ENCODE measurements around the gene SAA4. TPM values are rescaled to one million over a fixed set of nuclear protein-coding genes. Genes with fewer than 3 reads are reported as not detected.
"Not testable (repeated sequence)": the region's sequence is repeated elsewhere in the genome, so short reads cannot be mapped to it uniquely, and the experiment has no call there.

Gene SAA4
- total RNA-seq, 1 experiment from 2014 or later, result 7.2 TPM

DNA sequence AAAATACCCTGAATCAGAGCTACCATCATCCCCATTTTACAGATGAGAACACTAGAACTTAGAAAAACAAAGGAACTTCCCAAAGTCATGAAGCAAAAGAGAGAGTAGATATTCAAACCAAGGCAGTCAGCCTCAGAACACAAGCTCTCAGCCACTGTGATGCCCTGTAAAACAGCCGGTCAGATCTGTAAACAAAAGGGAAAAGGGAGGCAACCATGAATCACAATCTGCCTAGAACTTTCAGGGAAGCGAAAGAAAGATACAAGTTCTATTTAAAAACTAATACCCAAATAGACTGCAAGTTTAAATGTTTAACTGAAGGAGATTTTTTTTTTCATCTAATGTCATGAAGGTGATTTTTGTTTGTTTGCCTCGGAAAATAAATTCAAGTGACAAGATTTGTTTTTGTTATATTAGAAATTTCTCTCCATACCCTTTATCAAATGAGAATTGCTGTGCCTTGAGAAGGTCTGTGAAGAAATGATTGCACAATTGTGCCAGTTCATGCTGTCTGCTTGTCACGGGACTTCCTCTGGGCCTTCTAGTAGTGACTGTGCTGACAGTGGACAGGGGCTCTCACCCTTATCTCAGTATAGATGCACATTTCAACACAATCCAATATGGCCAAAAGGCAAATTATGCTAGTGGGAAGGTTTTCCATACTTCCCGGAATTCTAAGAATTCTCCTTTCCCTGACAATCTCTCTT lies 41.1 kb upstream of the SAA4 start:
- Mint-ChIP-seq H3K27ac (ENCODE audit: unreplicated experiment) (no peak overlapping the region), H3K9me3 (ENCODE audit: low read depth, unreplicated experiment) (no peaks in the 10 kb centered on the region), H3K4me3 (ENCODE audit: low read depth, unreplicated experiment) (no peak overlapping the region), H3K4me1 (ENCODE audit: low read depth, unreplicated experiment) (no peaks in the 10 kb centered on the region), H3K36me3 (ENCODE audit: insufficient read depth, unreplicated experiment) (peaks cover 13% of the 10 kb centered on the region), H3K27me3 (ENCODE audit: unreplicated experiment) (no peaks in the 10 kb centered on the region)
- CTCF ChIA-PET, result interaction anchor here (0.6 kb wide), 1 partner anchor 9 kb away, joined by 3 read pairs; no protein-coding TSS in a partner anchor
- DNase-seq, result no peak
- TF ChIP-seq CTCF (IDR thresholded peaks at IDR 0.05; ENCODE audit: unreplicated experiment), result no peak
- intact Hi-C loops (cut with micrococcal nuclease; ENCODE audit: unreplicated experiment), result no loop called here
- BruUV-seq (replicated peaks), result no TSS peak

DNA sequence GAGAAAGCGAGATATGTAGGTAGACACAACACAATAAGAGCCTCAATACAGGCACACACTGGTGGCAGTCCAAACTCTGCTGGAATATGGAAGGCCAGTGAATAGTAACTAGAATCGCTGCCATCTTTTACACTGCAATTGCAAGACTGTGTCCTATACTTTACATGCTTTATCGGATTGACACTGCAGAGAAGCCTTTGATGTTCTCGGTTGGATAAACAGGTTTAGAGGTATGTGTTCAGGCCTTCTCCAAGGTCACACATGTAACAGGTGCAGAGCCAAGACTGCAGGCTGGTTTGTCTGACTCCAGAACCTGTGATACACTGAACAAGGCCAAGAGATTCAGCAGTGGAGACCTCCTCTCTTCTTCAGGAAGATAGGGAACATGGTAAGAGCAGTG lies 34.6 kb upstream of the SAA4 start:
- peaks cover 8% of the 10 kb centered on the region for H3K36me3 Mint-ChIP-seq (ENCODE audit: insufficient read depth, unreplicated experiment)
- CTCF ChIA-PET, result no interaction called here
- peaks cover 10% of the 10 kb centered on the region for H3K4me1 Mint-ChIP-seq (ENCODE audit: low read depth, unreplicated experiment)
- H3K27me3 Mint-ChIP-seq (ENCODE audit: unreplicated experiment), result no peaks in the 10 kb centered on the region
- no peak overlapping the region for H3K4me3 Mint-ChIP-seq (ENCODE audit: low read depth, unreplicated experiment)
- intact Hi-C loops (cut with micrococcal nuclease; ENCODE audit: unreplicated experiment), result no loop called here
- DNase-seq, result no peak
- H3K9me3 Mint-ChIP-seq (ENCODE audit: low read depth, unreplicated experiment), result no peaks in the 10 kb centered on the region
- H3K27ac Mint-ChIP-seq (ENCODE audit: unreplicated experiment), result no peak overlapping the region
- BruUV-seq (replicated peaks), result no TSS peak
- TF ChIP-seq CTCF (IDR thresholded peaks at IDR 0.05; ENCODE audit: unreplicated experiment), result no peak

DNA sequence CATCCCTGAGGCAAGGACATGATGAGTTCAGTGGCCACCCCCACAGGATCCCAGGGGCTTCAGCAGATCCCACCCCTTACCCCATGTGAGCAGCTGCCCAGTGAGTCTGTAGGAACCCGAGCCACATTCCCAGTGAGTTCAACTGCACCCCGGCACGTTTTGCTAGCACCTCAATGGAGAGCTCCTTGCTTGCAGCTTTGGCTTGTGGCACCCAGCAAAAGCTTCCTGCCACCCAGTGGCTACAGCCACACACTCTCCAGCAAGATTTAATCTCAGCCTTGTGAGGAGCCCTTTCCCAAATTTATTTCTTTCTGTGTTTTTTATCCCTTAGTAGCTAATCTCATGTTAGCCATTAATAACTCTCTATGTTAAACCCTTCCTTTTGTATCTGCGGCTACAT lies 33.5 kb upstream of the SAA4 start:
- no peak for DNase-seq
- H3K36me3 Mint-ChIP-seq (ENCODE audit: insufficient read depth, unreplicated experiment), result peaks cover 8% of the 10 kb centered on the region

DNA sequence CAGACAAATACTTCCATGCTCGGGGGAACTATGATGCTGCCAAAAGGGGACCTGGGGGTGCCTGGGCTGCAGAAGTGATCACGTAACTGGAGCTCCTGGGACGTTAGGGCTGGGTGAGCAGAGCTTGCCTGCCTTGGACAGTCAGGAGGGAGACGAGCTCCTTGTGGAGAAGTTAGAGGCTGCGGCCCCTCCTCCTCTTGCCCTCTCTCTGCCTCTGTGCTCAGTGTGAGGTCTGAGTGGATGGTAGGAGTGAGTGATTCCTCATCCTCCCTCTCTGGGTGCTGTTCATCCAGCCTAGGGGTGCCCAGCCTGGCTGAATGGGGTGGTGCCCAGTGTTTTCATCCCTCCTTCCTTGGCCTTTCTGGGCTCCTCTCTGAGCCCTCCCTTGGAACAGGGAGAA lies 32.6 kb upstream of the SAA4 start:
- DNase-seq; H3K27ac Mint-ChIP-seq (ENCODE audit: unreplicated experiment); H3K9me3 Mint-ChIP-seq (ENCODE audit: low read depth, unreplicated experiment); intact Hi-C loops (cut with micrococcal nuclease; ENCODE audit: unreplicated experiment); H3K36me3 Mint-ChIP-seq (ENCODE audit: insufficient read depth, unreplicated experiment); H3K27me3 Mint-ChIP-seq (ENCODE audit: unreplicated experiment); CTCF ChIA-PET; H3K4me3 Mint-ChIP-seq (ENCODE audit: low read depth, unreplicated experiment); BruUV-seq (replicated peaks): not testable (repeated sequence)
- H3K4me1 Mint-ChIP-seq (ENCODE audit: low read depth, unreplicated experiment), result peaks cover 24% of the 10 kb centered on the region

More for the DNA sequence above, 33.5 kb upstream of the SAA4 start:
- Mint-ChIP-seq H3K4me3 (ENCODE audit: low read depth, unreplicated experiment) (no peak overlapping the region), H3K4me1 (ENCODE audit: low read depth, unreplicated experiment) (peaks cover 22% of the 10 kb centered on the region), H3K27ac (ENCODE audit: unreplicated experiment) (no peak overlapping the region), H3K27me3 (ENCODE audit: unreplicated experiment) (no peaks in the 10 kb centered on the region), H3K9me3 (ENCODE audit: low read depth, unreplicated experiment) (no peaks in the 10 kb centered on the region)
- no TSS peak for BruUV-seq (replicated peaks)
- intact Hi-C loops (cut with micrococcal nuclease; ENCODE audit: unreplicated experiment), result no loop called here
- CTCF ChIA-PET, result interaction anchor here (1.0 kb wide), 1 partner anchor 26 kb away, joined by 6 read pairs; no protein-coding TSS in a partner anchor
- no peak for TF ChIP-seq CTCF (IDR thresholded peaks at IDR 0.05; ENCODE audit: unreplicated experiment)

GRCh38 chr11:18267335-18268133 lies 30.9 kb upstream of the SAA4 start:
- H3K9me3 Mint-ChIP-seq (ENCODE audit: low read depth, unreplicated experiment); H3K36me3 Mint-ChIP-seq (ENCODE audit: insufficient read depth, unreplicated experiment); intact Hi-C loops (cut with micrococcal nuclease; ENCODE audit: unreplicated experiment); H3K27me3 Mint-ChIP-seq (ENCODE audit: unreplicated experiment); CTCF ChIA-PET: not testable (repeated sequence)
- Mint-ChIP-seq H3K4me3 (ENCODE audit: low read depth, unreplicated experiment) (peak overlapping the region; percentile 30), H3K27ac (ENCODE audit: unreplicated experiment) (peak overlapping the region; percentile 45), H3K4me1 (ENCODE audit: low read depth, unreplicated experiment) (peaks cover 31% of the 10 kb centered on the region)
- TSS peak; percentile 68 for BruUV-seq (replicated peaks)
- DNase-seq, result peak; percentile 8
